GM18502 (cell line): Measurements from ENCODE around the gene ZDHHC14.

Experiments used
- ATAC-seq: cut with Tn5 transposase; IDR thresholded peaks from one replicate; pipeline ENCODE4 v1.9.1; 2021; ENCODE audit warnings: mild to moderate bottlenecking; ENCODE audit not compliant: unreplicated experiment, poor library complexity

The ZDHHC14 gene

DNA sequence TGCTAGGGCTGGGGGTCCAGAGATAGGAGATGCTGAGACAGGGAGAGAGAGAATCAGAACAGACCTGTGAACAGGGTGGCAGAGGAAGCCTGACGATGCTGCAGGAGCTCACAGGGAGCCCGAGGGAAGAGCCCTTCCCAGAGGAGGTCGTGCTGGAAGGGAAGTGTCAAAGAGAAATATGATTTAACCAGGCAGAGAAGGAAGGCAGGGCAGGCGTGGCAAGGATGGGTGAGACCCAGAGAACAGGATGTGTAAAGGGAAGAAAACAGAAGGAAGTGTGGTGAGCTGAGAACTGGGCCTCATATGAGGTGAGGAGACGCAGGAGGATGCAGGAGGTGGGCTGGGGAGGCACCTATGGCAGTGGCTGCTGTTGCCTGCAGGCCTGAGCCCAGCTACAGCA is 105.6 kb downstream of the ZDHHC14 start:
- no peak for ATAC-seq

DNA sequence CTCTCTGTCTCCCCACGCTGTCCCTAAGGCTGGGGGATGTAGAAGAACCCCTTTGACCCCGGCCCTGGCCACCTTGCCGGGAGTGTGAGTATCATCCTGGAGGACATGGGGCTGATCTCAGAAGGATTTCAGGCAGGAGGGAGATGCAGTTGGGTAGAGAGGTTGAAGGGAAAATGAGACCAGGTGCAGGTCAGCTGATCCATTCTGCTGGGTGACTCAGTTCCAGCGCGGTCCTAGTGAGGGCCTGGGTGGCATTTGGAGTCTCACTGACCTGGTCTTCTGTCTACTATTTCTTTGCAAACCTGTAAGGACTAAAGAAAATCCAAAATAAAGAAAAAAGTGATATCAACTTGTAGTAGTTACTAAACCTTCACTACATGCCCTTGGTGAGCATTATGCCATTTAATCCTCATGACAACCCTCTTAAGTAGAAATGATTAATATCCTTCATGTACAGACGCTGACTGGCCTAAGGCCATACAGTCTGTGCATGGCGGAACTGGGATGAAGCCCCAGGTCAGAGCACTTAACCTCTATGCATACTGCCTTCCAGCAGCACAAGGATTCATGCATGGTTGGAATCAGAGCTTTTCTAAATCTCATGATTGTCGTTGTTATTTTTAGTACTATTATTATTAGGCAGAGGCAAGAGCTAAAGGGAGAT is 106.3 kb downstream of the ZDHHC14 start:
- no peak for ATAC-seq

DNA sequence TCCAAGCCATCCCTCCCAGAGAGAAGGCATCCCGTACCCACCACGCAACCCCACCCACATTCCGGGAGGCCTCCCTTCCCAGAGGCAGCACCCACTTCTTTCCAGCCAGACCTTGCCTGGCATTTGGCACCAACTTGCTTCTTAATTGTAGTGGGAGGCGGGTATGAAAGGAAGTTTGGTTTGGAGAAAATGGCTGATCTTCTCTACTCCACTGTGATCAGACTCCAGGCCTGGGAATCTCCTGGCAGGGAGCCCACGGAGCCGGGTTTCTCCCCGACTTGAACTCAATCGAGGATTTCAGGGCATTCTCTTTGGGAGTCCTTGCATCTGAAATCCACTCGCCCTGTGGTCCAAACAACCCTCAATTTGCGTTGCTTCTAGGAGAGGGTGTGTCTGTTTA is 107.1 kb downstream of the ZDHHC14 start:
- no peak for ATAC-seq

DNA sequence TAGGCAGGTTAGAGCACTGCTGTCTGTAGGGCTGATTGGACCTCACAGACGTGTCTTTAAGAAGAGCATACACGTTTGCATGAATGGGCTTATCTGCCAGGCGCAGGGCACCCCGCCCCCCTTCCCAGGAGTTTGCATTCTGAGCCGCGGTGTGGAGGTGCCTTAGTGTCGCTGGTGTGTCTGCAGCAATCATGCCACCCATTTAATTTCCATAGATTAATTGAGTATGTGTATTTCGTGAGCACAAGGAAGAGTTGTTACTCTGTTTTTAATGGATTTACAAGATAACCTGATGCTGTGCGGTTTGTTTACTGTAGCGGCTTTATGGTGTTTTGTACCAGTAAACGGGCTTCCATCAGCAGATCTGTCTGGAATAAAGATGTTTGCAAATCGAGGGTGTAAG is 107.7 kb downstream of the ZDHHC14 start:
- ATAC-seq = no peak

DNA sequence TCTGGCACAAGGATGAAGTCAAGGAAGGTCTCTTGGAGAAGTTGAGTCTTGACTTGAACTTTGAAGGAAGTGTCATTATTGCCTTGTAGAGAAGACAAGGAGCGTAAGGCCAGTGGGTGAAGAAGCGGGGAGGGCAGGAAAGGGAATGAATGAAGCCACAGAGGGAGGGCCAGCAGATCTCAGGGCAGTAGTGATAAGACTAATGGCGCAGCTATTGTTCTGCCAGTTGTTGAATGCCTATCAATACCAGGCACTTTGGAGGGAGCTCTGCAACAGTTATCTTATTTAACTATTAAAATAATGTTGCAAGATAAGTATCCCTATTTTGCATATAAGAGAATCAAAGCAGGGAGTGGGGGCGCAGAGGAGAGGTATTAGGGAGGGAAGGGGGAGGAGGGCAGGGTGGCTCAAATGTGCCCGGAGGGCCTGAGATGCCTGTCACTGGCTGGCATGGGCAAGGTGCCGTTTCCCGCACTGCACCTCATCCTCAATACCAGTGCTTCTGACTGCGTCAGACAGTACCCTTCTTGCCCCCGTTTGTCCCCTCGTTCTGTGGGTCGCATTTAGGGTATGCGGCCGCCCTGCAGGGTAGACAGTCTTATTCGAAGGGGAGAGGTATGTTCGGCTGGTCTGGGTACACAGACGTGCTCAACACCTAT is 109.8 kb downstream of the ZDHHC14 start:
- no peak for ATAC-seq

DNA sequence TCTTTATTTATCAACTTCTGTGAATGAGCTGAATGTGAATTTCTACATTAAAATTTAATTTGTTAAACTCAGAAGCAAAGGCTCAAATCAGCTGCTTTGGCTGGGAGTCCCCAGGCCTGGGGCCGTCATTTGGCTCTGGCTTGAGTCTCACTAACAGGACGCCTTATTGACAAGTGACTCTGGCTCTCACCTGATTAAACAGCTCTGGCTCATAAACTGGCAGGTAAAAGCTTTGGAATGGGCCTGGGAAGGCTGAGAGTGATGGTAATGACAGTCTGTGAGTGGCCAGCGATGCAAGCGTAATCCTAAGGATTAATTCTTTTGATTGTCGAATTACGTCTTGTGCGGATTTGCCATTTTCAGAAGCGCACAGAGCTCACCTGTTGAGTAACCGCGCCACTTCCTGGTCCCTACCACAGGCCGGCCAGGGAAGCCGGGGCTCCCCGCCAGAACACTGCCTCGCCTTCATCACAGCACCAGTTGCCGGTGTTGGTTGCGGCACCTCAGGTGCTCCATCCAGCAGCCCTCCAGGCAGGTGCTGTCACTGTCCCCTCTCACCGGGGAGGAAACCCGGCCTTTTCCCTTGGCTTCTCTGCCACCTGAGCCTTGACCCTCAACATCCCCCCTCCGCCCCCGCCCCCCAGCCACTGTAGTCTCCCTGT is 110.7 kb downstream of the ZDHHC14 start:
- ATAC-seq = no peak

DNA sequence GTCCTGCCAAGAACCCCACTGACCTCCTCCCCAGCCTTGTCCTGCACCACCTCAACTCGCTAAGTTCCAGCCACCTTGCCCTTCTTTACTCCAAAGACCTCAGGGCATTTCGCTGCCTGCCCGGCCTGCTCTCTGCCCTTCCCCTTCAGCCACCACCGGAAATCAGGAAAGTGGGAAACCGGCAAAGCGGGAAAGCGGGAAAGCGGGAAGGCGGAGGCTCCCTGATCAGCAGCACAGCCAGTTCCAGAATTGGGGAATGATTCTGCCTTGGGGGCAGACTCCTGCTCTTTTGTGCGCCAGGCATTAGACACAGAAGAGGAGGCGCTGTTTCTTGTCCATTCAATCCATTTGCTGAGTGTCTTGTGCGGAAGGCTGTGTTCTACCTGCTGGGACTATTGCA is 111.3 kb downstream of the ZDHHC14 start:
- no peak for ATAC-seq

DNA sequence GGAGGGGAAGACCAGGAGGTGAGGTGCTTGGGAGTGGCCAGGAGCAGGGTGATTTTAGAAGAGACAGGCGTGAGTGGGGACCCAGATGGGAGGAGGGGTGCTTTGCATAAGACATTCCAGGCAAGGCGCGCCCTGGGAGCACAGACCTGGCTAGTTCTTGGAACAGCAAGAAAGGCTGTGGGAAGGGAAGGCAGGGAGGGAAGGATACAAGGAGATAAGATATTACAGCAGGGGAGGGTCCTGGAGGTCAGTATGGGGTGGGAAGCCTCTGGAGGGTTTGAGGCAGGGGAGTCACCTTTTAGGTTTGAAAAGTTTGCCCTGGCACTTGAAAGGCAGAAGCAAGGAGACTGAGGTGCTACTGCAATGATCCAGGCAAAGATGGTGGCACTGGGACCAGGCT is 111.8 kb downstream of the ZDHHC14 start:
- no peak for ATAC-seq

DNA sequence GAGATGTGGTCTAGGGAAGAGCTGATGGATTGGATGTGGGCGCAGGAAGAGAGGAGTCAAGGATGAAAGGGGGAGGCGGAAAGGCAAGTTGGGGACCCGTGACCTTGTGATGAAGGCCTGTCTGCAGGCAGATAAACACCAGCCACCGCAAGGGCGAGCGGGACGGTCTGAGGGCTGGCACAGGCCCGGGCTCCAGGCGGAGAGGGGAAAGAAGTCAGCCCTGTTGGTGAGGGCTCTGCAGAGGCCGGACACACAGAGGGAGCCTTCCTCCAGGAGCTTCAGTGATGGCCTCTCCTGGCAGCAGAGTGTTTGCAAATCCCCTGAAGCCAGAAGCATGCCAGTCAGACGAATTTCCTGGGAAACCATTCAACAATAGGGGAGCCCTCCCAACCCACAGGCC is 112.2 kb downstream of the ZDHHC14 start:
- no peak for ATAC-seq

DNA sequence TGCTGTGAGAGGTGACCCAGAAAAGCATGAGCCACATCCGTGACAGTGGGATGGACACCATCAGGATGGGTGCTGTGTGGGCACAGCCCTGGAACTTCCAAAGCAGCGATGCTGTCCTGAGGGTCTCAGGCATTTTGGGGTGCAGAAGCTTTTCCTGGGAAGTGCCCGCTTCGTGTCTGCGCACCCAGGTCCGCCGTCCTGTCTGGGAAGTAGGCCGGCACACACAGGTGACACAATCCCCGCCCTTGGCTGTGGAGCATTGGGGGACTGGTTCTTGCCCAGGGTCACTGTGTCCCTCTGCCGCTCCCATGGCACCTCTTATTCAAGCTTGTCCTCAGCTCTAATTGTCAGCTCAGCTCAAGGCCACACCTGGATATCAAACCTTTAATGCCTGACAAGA is 112.6 kb downstream of the ZDHHC14 start:
- ATAC-seq = no peak

DNA sequence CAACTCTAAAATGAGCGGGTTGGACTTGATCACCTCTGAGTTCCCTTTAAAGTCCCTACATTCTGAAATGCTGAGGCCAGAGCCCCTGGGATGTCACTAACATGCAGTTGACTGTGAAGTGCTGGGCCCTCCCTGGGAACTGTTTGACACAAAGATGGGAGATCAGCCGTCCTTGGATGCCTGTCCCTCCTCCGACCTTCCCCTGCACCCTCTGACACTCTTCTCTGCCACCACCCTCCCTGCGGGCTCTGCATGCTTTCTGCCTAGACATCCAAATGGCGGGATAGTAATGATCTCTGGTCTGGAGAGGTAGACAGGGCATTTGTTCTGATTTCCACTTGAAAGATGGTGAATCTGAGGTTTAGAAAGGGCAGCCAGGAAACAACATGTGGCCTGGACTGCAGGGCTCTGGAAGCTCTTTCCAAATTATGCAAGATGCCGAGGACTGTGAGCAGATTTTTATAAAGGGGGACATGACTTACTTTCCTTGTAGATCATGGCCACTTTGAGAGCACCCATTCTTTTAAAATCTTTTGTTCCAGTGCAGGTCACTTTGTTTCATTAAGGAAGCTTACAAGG is 113.2 kb downstream of the ZDHHC14 start:
- ATAC-seq = no peak

DNA sequence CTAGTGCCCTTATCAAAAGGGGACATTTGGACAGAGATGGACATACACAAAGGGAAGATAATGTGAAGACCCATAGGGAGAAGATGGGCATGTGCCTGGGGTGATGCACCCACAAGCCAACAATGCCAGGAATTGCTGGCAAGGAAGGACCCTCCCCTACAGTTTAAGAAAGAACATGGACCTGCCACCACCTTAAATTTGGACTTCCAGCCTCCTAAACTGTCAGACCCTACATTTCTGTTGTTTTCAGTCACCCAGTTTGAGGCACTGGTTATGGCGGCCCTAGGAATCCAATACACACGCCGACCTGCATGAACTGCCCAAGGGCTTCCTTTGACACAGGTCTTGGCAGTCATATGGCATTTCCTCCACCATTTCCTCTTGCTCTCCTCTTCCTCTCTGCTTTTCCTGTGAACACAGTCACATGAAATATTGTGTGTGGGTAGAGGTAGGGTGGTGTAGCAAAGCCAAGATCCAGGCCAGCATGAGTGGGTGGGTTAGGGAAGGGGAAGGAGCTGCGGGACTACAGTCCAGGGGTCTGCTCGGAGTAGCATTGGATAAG is 115.6 kb downstream of the ZDHHC14 start:
- no peak for ATAC-seq

DNA sequence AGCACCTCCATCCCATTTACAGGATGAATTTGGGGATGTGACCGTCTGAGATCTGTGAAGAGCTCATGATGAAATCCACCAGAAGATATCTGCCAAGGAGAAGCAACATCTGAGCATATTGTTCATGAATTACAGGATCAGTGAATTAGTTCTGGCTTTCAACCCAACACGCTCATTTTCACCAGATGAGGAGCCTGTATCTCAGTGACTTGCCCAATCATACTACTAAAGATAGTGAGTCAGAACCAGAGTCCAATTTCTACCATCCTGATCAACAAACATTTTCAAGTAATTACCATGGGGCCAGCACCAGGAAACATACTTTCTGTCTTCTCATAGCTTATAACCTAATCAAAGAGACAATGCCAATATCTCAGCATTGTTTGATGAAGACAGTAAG is 116.6 kb downstream of the ZDHHC14 start:
- ATAC-seq = no peak

DNA sequence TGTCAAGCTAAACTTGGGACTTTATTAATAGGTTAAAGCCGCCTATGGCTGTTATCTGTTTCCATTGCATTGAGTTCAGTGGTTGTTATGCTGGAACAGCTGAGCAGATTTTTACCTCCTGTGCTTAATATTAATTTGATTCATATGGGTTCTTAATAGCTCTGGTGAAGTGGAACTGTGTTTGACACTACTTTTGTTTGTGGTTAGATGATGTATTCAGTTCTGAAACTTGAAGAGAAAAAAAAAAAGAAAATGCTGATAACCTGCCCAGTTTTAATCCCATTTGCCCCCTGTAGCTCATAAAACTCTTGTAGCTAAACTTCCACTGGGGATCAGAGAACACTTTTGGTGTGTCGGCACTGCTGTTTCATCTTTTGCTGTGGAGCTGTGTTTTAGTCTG is 117.8 kb downstream of the ZDHHC14 start:
- ATAC-seq = no peak

DNA sequence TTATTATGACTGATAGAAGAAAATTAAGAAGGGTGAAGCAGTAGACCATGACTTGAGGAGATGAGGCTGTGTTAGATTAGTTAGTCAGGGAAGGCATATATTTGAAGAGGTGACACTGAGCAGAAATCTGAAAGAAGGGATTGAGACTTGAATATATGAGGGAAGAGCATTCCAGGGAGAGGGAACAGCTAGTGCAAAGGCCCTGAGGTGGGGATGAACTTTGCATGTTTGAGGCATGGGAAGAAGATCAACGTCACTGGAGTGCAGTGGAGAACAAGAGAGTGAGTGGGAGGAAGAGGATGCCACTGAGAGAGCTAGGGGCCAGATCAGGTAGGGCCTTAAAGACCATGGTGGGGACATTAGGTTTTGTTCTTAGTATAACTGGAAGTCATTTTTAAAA is 119.0 kb downstream of the ZDHHC14 start:
- ATAC-seq = no peak

DNA sequence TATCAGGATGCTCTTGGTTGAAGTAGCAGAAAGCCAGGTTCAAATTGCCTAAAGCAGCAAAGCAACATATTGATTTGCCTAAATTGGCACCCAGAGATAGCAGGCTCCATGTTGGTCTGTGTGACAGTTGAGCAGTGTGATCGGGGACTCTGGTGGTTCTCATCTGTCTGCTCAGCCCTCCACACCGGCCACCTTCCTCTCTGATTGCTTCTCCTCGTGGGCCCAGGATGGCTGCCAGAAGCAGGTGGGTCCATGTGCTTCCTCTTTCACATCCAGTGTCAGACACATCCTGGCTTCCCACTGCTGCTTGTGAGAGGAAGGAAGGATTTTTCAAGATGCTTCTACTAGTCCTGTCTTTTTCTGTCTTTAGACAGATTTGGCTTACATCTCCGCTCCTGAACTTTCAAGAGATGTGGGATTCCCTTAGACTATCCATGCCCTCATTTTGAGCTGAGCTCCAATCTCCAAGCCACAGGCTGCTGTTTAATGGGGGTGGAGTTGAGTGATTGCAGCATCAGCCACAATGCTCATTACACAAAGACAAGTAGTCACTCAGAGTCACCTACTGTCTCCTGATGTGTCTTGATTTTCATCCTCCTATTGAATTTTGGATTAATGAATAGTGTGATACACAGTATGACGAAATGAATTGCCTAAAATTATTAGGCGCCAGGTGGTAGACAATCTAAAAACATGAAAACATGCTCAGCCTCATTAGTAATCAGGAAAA is 122.2 kb downstream of the ZDHHC14 start:
- ATAC-seq = no peak

DNA sequence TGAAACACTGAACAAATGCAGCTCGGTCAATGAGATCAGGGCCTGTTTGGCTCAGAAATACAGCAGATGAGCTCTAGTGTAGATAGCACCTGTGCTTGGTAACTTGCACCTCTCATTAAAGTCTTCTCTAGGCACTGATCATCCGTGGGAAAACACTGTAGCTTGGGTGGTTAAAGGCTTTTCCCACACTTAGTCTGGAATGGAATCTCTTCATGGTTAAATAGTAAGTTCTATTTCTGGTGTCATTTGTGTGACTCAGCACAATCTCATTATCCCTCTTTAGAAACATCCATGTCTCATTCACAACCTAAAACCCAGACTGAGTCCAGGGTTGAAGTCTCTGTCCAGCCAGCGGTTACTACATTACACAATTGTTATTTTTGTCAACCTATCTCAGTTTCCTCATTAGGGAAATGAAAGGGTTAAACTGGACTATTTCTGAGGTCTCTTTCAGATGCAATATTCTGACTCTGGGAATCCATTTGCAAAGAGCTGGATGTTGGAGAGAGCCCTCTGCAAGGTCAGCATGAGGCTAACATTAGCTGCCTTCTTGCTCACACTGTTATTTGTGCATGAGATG is 125.0 kb downstream of the ZDHHC14 start:
- no peak for ATAC-seq

DNA sequence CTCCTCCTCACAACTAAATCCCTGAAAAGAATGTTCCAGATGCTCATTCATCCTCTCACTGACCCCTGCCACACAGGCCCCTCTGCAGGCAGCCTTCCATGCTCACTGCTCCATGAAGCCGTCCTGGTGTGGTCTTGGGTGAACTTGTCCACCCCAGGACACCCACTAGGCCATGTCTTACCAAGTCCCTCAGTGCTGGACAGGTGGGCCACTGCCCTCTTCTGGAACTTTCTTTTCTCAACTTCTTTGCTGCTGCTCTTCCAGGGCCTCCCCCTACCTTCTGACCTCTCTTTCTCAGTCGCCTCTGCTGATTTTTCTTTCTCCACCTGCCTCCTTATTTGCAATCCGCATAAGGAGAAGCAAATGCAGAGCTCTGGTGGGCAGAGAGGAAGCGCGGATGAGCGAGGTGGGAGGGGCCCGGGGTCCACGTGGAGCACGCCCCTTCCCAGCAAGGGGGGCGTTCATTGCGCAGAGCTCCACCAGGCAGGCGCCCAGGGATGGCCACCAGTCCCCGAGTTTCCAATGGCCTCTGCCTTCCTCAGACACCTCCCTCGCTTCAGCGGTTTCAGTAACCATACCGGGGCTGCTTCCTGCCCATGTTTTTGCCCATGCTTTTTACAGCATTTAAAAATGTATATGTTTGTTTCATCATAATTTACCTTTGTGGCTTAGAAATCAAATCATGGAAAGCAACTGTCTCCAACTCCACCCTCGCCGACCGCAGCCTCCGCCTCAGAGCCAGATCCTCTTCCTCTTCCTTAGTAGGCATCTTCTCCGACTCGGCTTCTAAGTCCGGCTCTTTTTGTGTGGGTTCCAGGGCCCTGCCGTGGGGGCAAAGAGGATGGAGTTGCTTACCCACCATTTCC is 129.6 kb downstream of the ZDHHC14 start:
- ATAC-seq = no peak

DNA sequence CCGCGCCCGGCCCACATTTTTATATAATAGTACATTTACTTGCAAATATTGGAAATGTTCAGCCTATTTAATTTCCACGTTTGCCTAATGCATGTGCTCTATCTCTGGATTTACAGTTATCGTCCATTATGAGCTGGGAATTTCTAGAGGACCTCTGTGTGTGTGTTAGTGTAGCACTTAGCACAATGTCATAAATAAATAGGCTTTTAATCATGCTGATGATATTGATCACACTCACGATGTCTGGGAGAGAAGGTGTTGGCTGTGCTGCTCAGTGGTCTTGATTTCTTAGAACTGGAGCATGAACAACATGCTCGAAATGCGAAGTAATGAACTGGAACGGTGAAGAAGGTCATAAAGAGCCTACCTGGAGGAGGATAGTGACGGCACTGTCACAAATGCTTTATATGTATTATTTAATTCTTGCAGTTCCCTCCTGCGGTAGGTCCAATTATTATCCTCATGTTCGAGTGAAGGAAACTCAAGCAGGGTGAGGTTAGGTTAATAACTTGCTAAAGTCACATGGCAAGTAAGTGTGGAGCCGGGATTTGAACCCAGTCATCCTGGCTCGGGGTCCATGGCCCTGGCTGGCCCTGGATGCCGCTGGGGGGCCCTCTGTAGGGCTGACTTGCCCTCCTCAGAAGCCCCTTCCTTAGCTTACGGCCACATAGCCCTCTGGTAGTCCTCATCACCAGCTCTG is 130.8 kb downstream of the ZDHHC14 start:
- ATAC-seq = no peak
